ENCODE results near the gene LRRC52.

Gene LRRC52

GRCh38 chr1:165543532-165544438 lies at the start of gene LRRC52:
Gene LRRC52, plus strand, starts transcription at chr1:165544000. Its CDS starts 297 bp downstream, at chr1:165544297.
- Histone ChIP-seq H3K27me3 (replicated peaks; ENCODE audit: control insufficient read depth, insufficient read depth, low read length) (no peaks in the 10 kb centered on the region; the same call in 1 of the 2 replicates), H3K4me3 (replicated peaks; ENCODE audit: low read depth, low read length) (no peak within 1 kb of the TSS), H3K36me3 (ENCODE audit: control insufficient read depth, insufficient read depth, low read length) (no peaks in the 10 kb centered on the region)
- no peak for TF ChIP-seq CTCF (IDR thresholded peaks at IDR 0.05; ENCODE audit: insufficient read depth, low read length, poor library complexity, severe bottlenecking)
- DNase-seq (ENCODE audit: extremely low read depth, insufficient read length): no peak

- H3K4me3 ChIP-seq (replicated peaks; ENCODE audit: low read depth, low read length): no peak overlapping the region
- no peak for DNase-seq (ENCODE audit: extremely low read depth, insufficient read length)
- no peaks in the 10 kb centered on the region for H3K36me3 ChIP-seq (ENCODE audit: control insufficient read depth, insufficient read depth, low read length)
- TF ChIP-seq CTCF (IDR thresholded peaks at IDR 0.05; ENCODE audit: insufficient read depth, low read length, poor library complexity, severe bottlenecking): no peak
- H3K27me3 ChIP-seq (replicated peaks; ENCODE audit: control insufficient read depth, insufficient read depth, low read length): peaks cover 2% of the 10 kb centered on the region; the same call in 1 of the 2 replicates
Observed at GRCh38 chr1:165494949-165495857, 48.6 kb upstream of the LRRC52 start.

- Histone ChIP-seq H3K27me3 (replicated peaks; ENCODE audit: control insufficient read depth, insufficient read depth, low read length) (peaks cover 2% of the 10 kb centered on the region; the same call in 1 of the 2 replicates), H3K4me3 (replicated peaks; ENCODE audit: low read depth, low read length) (no peak overlapping the region), H3K36me3 (ENCODE audit: control insufficient read depth, insufficient read depth, low read length) (no peaks in the 10 kb centered on the region)
- no peak for TF ChIP-seq CTCF (IDR thresholded peaks at IDR 0.05; ENCODE audit: insufficient read depth, low read length, poor library complexity, severe bottlenecking)
- no peak for DNase-seq (ENCODE audit: extremely low read depth, insufficient read length)
Observed at GRCh38 chr1:165495858-165496205, 48.0 kb upstream of the LRRC52 start.

- H3K4me3 ChIP-seq (replicated peaks; ENCODE audit: low read depth, low read length): no peak overlapping the region
- H3K27me3 ChIP-seq (replicated peaks; ENCODE audit: control insufficient read depth, insufficient read depth, low read length): peaks cover 2% of the 10 kb centered on the region; the same call in 1 of the 2 replicates
- DNase-seq (ENCODE audit: extremely low read depth, insufficient read length): no peak
- no peak for TF ChIP-seq CTCF (IDR thresholded peaks at IDR 0.05; ENCODE audit: insufficient read depth, low read length, poor library complexity, severe bottlenecking)
- no peaks in the 10 kb centered on the region for H3K36me3 ChIP-seq (ENCODE audit: control insufficient read depth, insufficient read depth, low read length)
Observed at GRCh38 chr1:165496501-165496900, 47.3 kb upstream of the LRRC52 start.

- peaks cover 2% of the 10 kb centered on the region; the same call in 1 of the 2 replicates for H3K27me3 ChIP-seq (replicated peaks; ENCODE audit: control insufficient read depth, insufficient read depth, low read length)
- DNase-seq (ENCODE audit: extremely low read depth, insufficient read length): no peak
- no peaks in the 10 kb centered on the region for H3K36me3 ChIP-seq (ENCODE audit: control insufficient read depth, insufficient read depth, low read length)
- no peak overlapping the region for H3K4me3 ChIP-seq (replicated peaks; ENCODE audit: low read depth, low read length)
- TF ChIP-seq CTCF (IDR thresholded peaks at IDR 0.05; ENCODE audit: insufficient read depth, low read length, poor library complexity, severe bottlenecking): no peak
Observed at GRCh38 chr1:165497069-165498013, 46.5 kb upstream of the LRRC52 start.
